HG03097 (cell line): ENCODE results near the gene DEAF1.
A peak's percentile ranks its signal among the peaks of the same experiment; 100 is the strongest.
"Not testable (repeated sequence)": the region's sequence is repeated elsewhere in the genome, so short reads cannot be mapped to it uniquely, and the experiment has no call there.

Source experiments
- ATAC-seq: cut with Tn5 transposase; IDR thresholded peaks from one replicate; pipeline ENCODE4 v1.9.1; 2021; ENCODE audit not compliant: unreplicated experiment, low FRiP score

DEAF1 gene

GRCh38 chr11:694563-695287 is at the start of gene DEAF1:
DEAF1 (minus strand) TSS chr11:695222; CDS start chr11:695047, 175 bp downstream.
- ATAC-seq: peak; percentile 78

- no peak for ATAC-seq
Observed at GRCh38 chr11:742571-743201, 47.7 kb upstream of the DEAF1 start.

GRCh38 chr11:742156-742546 is 47.1 kb upstream of the DEAF1 start:
- no peak for ATAC-seq

GRCh38 chr11:737899-738298 is 42.9 kb upstream of the DEAF1 start:
- ATAC-seq: not testable (repeated sequence)

GRCh38 chr11:737366-737765 is 42.3 kb upstream of the DEAF1 start:
- ATAC-seq: no peak

- not testable (repeated sequence) for ATAC-seq
Observed at GRCh38 chr11:734541-734940, 39.5 kb upstream of the DEAF1 start.

GRCh38 chr11:733072-733471 is 38.0 kb upstream of the DEAF1 start:
- ATAC-seq: no peak

GRCh38 chr11:729492-730074 is 34.6 kb upstream of the DEAF1 start:
- ATAC-seq: no peak

GRCh38 chr11:728901-729491 is 34.0 kb upstream of the DEAF1 start:
- no peak for ATAC-seq

- ATAC-seq: no peak
Observed at GRCh38 chr11:727859-728748, 33.1 kb upstream of the DEAF1 start.

- no peak for ATAC-seq
Observed at GRCh38 chr11:727281-727701, 32.3 kb upstream of the DEAF1 start.

GRCh38 chr11:726278-727220 is 31.5 kb upstream of the DEAF1 start:
- ATAC-seq: no peak

- no peak for ATAC-seq
Observed at GRCh38 chr11:725624-726202, 30.7 kb upstream of the DEAF1 start.

GRCh38 chr11:724778-725386 is 29.9 kb upstream of the DEAF1 start:
- ATAC-seq: no peak

- no peak for ATAC-seq
Observed at GRCh38 chr11:724049-724777, 29.2 kb upstream of the DEAF1 start.

GRCh38 chr11:723120-723883 is 28.3 kb upstream of the DEAF1 start:
- ATAC-seq: no peak

- no peak for ATAC-seq
Observed at GRCh38 chr11:722346-722811, 27.4 kb upstream of the DEAF1 start.
